Uterus (tissue), 2 donors: ENCODE results near the gene TMEM117.

Experiments used
- POLR2A ChIP-seq, 2 donors: fragments of 450-650 bp; IDR thresholded peaks; one replicate each; pipeline ENCODE4 v1.6.1; 2016; ENCODE audit warnings: antibody characterized with exemption in 2 of 2, mild to moderate bottlenecking in 1 of 2, moderate library complexity in 1 of 2
- TF ChIP-seq, protein P1 (sequence below), 4 experiments: fragments of 200-600 bp in 2 of 4; fragments of 450-650 bp in 2 of 4; sonication (generic) in 2 of 4; IDR thresholded peaks; one replicate each; pipeline ENCODE4 v1.5.1; 2016 to 2019; ENCODE audit warnings: antibody characterized with exemption in 4 of 4, mild to moderate bottlenecking in 2 of 4, moderate library complexity in 1 of 4

DNA sequence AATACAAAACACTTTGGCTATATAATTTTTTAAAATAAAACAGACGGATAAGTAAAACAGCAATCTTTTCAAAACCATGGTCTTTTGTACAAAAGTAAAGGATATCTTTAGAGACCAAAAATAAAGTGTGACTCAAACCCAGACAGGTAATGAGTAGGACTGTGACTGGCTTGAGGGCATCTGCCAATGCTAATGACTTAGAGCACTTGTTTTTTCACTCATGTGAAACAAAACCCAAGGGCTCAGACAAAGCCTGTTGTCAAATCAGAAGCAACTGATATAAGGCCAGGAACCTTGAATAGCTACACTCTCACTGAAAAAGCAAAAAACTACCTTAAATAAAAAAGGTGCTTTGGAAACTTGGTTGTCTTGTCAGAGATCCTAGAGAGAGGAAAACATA, 357.4 kb downstream of the TMEM117 start:
- TF ChIP-seq, protein P1, sequence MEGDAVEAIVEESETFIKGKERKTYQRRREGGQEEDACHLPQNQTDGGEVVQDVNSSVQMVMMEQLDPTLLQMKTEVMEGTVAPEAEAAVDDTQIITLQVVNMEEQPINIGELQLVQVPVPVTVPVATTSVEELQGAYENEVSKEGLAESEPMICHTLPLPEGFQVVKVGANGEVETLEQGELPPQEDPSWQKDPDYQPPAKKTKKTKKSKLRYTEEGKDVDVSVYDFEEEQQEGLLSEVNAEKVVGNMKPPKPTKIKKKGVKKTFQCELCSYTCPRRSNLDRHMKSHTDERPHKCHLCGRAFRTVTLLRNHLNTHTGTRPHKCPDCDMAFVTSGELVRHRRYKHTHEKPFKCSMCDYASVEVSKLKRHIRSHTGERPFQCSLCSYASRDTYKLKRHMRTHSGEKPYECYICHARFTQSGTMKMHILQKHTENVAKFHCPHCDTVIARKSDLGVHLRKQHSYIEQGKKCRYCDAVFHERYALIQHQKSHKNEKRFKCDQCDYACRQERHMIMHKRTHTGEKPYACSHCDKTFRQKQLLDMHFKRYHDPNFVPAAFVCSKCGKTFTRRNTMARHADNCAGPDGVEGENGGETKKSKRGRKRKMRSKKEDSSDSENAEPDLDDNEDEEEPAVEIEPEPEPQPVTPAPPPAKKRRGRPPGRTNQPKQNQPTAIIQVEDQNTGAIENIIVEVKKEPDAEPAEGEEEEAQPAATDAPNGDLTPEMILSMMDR (IDR thresholded peaks at IDR 0.05): no peak
- no peak for TF ChIP-seq POLR2A (IDR thresholded peaks at IDR 0.05)
